GM12891 (cell line): ENCODE results near the gene ACTN2.

Experiments
- POLR2AphosphoS5 ChIP-seq: IDR thresholded peaks from 2 replicates; pipeline ENCODE4 v1.6.1; 2011; ENCODE audit warnings: low read depth, low read length, control low read depth
- TAF1 ChIP-seq: IDR thresholded peaks from 2 replicates; pipeline ENCODE4 v1.6.1; 2011; ENCODE audit warnings: low read depth, low read length, control low read depth

- TF ChIP-seq POLR2AphosphoS5 (no peak), TAF1 (no peak)
Observed at GRCh38 chr1:236724506-236724905, 38.2 kb downstream of the ACTN2 start.
